DMS 273 (cell line): Measurements from ENCODE around the gene GPC5.
A peak's percentile ranks its signal among the peaks of the same experiment; 100 is the strongest.

ENCODE experiments used
- DNase-seq: peaks from one replicate; lab custom pipeline; 2025; ENCODE audit not compliant: unreplicated experiment; lab: John Stamatoyannopoulos, UW

GPC5 gene

DNA sequence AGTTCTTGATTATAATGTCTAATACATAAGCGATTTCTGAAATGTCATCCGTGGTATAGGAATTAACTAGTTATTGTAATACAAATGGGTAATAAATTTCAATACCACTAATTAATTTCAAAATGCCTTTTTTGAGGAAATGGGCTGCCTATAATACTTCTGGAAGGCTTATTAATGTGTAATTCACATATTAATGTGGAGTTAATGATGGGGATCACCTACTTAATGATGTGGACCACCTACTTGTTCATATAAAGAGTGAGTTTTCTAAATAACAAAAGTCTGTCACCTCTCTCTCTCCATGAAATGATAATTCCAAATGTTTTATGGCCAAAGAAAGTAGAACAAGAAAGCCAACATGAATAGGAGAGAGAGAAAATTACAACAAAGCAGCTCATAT lies 914.4 kb downstream of the GPC5 start:
- DNase-seq = no peak

DNA sequence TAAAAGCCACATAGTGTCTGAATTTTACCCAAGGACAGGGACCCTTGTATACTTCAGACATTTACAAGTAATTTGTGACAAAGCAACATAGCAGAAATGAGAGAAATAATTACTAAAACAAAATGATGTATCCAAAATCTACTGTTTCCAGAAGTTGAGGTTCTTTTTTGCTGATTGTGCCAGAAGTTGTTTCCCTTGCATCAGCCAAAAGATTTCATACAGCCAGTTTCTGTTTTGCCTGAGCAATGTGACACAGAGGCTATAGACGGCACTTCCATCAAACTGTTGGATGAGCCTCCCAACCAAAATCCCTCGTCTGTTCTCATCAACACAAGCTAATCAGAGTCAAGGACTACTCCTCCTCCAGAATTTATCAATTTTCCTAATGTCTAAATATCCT lies 915.0 kb downstream of the GPC5 start:
- DNase-seq = no peak

DNA sequence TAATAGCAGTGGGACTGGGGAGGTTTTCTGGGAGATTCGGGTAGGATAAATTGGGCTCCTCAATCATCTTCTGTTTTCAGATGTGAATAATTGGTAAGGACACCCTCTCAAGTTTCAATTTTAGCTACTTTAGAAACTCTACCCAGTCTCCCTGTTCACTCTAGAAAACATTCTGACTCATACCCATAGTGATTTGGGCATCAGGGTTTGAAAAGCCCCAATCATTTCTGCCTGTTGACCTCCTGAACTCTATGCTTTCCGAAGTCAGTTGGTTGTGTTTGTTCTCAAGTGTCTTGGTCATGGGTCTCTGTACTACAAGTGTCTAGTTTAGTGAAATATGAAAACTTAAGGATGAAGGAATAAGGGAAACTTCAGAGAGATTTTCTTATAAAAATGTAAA lies 916.8 kb downstream of the GPC5 start:
- DNase-seq = no peak

DNA sequence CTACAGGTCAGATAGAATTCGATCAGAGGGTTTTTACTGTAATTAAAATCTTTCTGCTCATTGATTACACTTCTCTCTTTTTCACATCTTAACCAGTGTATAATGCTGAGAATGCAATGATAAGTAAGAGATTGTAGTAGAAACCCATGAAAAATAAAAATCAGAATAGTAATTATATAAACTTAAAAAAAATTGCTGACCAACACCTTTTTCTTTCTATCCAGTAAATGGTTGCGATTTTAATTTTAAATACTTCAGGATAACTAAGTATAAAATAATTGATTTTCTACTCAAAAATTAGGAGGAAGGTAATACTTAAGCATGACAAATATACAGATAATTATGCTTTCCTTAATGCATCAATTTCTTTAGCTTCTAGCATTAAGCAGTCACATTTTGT lies 917.6 kb downstream of the GPC5 start:
- DNase-seq = no peak

DNA sequence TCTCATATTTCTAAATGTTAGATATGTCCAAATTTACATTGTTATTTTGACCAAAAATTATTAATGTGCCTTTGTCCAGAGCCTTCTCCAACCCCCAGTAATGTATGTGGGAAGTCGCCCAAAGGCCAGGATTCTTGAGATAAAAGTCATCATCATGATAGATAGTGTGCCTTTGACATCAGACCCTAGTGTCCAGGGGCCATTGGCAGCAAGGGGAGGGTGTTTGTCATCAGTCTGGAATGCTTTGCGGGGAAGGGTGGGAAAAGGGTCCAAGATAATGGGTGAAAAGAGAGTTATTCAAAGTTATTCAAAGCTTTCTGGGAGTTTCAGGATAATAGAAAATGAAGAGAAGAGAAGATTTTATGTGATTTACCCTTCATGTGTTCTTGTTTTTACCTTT lies 918.6 kb downstream of the GPC5 start:
- DNase-seq = no peak

DNA sequence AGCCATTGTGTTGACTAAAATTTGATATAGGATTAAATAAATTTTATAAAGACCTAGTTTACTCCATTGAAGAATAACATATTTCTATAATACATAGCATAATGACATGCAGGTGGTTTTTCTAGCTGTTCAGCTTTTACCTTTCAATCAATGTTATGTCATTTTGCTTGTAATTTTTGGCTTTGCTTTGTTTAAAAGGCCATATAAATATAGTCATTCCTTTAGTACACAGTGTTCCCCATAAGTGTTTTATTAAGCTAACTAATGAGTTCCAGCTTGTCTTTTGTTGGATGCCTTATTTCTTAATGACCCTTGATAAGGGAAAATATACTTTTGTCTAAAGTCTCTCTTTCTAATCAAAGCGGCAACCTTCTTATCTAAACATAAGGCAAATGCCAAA lies 921.9 kb downstream of the GPC5 start:
- DNase-seq = no peak

DNA sequence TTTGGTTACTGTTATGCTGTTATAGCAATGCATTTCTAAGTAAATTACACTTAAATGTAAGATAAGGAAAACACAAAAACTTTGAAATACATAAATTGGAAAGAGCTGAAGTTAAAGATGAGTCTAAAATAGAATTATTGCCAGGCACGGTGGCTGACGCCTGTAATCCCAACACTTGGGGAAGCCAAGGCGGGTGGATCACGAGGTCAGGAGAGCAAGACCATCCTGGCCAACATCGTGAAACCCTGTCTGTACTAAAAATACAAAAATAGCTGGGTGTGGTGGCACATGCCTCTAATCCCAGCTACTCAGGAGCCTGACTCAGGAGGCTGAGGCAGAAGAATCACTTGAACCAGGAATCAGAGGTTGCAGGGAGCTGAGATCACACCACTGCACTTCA lies 922.8 kb downstream of the GPC5 start:
- DNase-seq = no peak

DNA sequence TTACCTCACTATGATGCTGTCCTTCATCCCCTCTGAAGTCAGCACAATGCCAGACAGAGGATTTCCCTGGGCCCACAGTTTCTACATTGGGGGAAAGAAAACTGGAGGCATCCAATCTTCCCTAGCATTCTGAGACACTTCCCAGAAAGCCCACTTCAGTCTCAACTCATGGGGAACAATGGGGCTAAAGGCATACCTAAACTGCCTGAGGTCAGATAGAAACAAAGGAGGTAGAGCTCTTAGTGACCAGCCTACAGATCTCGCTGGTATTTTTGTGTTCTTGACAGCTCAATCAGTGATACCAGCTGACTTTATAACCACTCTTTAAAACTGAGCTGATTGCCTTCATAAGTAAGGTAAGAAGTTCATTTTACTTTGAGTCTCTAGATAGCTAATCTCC lies 947.2 kb downstream of the GPC5 start:
- DNase-seq = no peak

DNA sequence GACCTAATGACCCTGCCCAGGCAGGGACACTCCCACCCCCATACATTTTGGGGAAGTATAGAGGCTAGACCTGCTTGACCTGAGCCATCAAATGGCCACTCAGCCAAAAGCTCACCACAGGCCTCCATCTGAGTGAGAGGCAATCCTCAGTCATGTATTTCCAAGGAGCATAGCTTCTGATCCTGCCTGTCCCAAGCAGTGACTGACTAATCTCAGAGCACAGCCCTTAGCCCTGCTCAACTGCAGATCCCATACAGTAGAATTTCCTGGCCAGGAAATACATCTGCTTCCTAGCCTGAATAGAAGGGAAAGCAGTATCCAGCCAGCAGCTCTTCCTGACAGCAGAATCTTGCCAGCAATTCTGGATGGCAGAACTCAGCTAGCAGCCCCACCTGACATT lies 947.6 kb downstream of the GPC5 start:
- no peak for DNase-seq

DNA sequence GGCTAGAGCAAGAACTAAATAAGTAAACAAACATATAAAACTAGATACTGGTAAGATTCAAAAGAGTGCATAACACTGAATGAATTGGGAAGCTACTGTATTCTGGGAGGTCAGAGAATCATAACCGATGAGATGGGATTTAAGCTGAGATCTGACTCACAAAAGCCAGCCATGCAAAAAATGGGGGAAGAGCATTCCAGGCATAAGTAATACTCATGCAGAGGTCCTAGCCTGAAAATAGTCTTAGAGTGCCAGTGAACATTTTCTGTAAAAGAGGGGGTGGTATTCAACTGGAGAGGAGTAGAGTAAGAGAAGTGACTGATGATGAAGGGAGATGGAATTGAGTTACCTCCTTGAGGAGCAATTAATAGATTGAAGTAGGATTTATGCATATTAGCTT lies 956.2 kb downstream of the GPC5 start:
- no peak for DNase-seq

DNA sequence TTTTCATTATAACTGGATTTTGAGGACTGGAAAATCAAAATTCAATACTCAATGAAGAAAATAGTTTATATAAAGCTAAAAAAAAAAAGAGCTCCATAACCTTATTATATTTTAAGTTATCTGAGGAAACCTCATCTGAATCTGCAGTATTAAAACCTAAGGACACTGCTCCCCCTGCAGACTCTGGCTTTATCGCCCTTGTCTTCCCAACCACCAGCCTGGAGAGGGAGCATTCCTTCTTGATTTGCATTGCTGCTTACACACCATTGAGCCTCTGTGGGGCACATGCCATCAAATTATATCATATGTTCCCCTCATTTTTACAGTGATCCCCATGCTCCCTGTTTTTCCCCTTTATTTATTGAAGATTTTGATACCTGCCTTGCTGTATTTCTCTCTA lies 956.8 kb downstream of the GPC5 start:
- peak; percentile 40 for DNase-seq

DNA sequence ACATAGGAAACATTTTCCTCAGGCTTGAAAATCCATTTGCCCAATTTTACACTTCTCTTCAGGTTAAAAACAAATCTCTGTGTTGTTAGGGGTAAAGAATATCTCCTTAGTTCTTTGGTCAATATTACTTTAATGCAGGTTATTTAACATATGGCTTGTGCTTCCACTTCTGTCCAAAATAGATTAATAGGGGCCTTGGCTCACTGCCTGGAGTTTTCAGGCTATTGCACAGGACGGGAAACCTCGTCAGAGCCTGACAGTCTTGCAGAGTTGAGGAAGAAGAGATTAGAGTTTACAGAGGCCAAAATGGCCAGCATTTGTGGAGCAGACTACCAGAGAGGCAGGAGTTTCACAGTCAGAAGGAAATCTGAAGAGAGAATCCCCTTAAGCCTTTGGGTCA lies 964.3 kb downstream of the GPC5 start:
- peak; percentile 80 for DNase-seq

DNA sequence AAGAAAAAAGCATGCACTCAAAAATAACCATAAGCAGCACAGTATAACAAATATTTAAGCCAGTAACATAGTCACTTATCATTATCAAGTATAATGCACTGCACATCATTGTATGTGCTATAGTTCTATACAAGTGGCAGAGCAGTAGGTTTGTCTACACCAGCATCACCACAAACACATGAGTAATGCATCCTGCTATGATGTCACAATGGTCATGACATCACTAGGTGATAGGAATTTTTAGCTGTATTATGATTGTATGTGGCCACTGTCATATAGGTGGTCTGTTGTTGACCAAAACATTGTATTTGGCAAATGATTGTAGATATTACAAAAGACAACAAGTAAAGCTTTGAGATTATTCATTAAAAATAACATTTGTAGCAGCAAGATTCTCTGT lies 967.5 kb downstream of the GPC5 start:
- DNase-seq = no peak

DNA sequence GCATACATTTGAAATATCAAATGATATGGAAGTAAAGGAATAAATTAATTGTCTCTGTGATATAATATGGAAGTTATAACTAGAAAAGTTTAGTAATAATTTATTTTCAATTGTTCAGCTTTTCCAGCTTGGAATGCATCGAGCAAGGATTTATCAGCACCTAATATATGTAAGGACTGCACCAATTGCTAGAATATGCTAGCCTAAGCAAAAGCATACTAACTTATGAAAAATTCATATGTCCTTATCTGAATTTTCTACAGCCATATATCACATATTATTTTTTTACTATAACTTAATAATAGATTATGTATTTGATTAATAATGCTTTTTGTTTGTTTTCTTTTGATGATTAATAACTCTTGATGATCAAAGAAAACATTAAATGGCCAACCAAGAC lies 979.0 kb downstream of the GPC5 start:
- no peak for DNase-seq

DNA sequence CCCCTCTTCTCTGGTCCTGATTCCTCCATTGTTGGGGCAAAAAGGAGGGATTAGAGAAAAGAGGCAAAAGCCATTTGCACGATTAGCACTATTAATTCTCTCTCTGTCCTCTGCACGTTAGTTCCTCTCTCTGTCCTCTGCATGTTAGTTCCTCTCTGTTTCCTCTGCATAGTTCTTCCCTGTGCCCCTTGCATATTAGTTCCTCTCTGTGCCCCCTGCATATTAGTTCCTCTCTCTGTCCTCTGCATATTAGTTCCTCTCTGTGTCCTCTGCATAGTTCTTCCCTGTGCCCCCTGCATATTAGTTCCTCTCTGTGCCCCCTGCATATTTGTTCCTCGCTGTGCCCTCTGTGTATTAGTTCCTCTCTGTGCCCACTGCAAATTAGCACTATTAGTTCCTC lies 981.0 kb downstream of the GPC5 start:
- DNase-seq = peak; percentile 12

DNA sequence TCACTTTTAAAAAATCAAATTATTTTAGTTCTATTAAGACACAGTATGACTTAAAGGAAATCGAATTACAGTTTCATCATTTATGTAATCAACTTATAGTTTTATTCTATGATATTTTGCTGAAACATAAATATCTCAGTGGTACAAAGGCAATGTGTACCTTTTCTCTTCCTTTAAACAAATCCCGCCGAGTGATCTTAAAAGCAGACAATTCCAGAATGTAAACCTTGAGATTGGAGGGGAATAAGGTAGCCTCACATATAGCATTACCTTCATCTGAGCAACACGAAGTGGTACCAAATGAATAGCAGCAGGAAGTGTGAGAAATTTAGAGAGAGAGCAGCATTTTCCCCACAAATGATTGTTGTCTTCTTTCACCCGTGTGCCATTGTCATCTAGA lies 986.0 kb downstream of the GPC5 start:
- no peak for DNase-seq

DNA sequence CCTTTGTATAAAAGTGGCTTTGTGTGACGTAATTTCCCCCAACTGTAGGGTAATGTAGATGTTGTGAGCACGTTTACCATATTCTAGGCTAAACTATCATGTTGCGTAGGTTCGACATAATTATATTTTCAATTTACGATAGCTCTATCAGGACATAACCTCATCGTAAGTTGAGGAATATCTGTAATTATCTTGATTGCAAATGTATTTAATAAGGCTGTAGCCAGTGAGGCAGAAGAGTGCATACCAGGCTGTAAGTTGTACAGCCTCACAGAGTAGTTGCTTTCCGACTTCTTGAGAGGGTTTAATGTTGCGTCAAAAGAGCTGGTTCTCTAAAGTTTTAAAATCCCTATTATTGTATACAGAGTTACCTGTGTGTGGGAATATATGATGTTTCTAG lies 988.8 kb downstream of the GPC5 start:
- no peak for DNase-seq

DNA sequence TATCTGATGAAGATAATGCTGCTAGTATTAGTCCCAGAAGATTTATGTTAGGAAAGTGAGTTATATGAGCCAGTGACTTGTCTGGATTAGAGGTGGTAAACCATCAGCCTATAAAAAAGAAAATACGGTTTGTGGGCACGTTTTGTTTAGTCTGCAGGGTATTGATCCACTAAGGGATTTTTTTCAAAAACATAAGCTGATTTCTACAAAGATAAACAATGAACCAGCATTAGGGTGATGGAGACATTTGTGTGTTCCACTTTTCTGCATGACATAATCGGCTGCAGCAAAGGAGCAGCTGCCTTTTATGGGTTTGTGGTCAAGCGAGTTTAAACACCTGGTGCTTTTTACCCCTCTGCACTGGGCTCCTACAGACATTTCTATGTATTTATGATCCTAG lies 991.8 kb downstream of the GPC5 start:
- peak; percentile 32 for DNase-seq

DNA sequence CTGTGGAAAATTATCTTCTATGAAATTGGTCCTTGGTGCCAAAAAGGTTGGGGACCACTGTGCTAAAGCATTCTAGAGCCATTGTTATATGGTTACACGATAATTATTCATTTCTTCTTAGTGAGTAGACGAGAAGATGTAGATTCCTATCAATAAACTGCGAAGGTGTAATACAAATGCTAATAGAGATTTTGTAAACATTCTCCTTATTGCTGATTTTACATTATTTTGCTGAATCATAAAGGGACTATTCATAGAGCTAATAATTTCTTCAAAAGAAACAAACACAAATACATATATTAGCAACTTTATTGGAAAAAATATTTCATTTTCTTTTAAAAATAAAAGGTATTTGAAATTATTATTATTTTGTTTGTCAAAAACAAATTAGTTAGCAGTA lies 1005.2 kb downstream of the GPC5 start:
- no peak for DNase-seq

DNA sequence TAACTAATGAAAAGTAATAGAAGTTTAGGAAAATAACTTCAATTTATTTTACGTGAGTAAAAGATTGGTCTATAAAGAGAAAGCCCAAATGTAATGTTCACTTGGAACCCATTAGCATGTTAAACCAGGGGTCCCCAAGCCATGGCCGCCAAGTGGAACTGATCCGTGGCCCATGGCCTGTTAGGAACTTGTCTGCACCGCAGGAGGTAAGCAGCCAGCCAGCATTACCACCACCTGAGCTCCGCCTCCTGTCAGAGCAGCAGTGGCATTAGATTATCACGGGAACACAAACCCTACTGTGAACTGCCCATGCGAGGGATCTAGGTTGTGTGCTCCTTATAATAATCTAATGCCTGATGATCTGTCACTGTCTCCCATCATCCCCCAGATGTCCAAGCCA lies 1009.4 kb downstream of the GPC5 start:
- DNase-seq = no peak

DNA sequence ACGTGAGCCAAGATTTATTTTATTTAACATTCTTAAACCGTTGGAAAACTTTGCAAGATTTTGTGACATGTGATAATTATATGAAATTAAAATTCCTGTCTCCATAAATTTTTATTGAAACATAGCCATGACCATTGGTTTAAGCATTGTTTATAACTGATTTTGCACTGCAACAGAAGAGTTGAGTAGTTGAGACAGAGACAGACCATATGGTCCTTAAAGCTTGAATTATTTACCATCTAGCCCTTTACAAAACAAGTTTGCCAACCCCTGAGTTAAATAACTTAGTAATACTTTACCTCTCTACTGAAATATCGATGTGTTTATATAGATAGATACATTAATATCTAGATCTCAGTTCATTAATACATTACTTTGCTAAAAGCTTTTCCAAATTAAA lies 1014.1 kb downstream of the GPC5 start:
- no peak for DNase-seq

DNA sequence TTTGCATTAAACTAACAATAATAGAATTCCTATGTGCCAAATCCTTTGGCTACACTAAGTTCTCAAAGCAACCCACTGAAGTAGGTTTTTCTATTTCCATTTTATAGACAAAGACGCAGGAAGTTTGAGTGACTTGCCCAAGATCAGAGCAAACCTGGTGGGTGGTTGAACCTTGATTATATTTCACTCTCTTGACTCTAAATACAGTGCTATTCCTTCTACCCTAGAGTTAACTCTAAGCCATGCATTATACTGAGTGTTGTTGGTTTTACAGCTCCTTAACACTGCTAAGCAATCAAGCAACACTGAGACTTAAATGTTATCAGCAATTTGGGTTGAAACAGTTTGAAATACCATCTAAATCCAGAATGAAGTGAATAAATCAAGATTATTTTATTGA lies 1014.6 kb downstream of the GPC5 start:
- DNase-seq = no peak

DNA sequence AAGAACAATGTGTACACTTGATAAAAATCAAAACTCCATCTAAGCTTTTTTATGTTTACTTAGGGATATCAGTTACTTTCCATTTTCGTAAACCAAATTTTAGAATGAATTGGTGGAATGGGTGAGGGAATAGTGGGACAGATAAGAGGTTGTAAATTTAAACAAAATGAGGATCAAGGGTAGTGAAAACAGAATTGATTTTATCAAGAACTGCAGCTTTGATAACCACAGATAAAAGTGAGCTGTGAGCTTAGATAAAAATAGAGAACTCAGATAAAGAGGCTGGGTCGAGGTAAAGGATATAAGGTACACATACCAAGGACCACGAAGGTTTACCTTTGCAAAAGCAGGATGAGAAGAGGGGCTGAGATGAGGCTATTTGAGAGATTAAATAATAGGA lies 1015.0 kb downstream of the GPC5 start:
- DNase-seq = no peak

DNA sequence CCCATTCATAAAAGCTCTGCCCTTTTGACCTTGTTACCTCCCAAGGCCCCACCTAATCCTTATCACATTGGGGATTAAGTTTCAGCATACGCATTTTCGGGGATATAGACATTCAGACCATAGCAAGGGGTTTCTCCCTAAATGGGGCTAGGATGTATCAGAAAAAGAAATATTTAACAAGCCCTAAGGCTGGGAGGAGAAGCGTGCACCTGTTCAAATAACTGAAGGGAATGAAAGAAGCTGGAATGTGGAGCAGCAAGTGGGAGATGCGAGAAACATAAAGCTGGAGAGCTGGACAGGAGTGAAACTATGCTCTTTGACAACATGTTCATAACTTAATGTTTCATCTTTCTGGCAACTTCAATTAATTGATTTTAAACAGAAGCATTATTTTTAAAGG lies 1016.4 kb downstream of the GPC5 start:
- DNase-seq = no peak
